K562 (cell line): ENCODE data around the gene ACBD3. TPM values are rescaled to one million over a fixed set of nuclear protein-coding genes. Genes with fewer than 3 reads are reported as not detected.
A peak's percentile ranks its signal among the peaks of the same experiment; 100 is the strongest.

Experiments used
- ATAC-seq: fragments of 200-7000 bp; cut with Tn5 transposase; 3 replicates; pipeline ENCODE4 v1.9.1; 2020; ENCODE audit warnings: moderate library complexity
- BruUV-seq: library from RNA; stranded (reverse); fragments of 400-500 nt; replicated peaks from 2 replicates; lab custom pipeline; 2021; lab: Mats Ljungman, UMichigan
- CTCF ChIA-PET: fragments of 300-600 bp; formaldehyde crosslinking; extraction: SDS; loops from one replicate; lab custom pipeline; 2021; ENCODE audit warnings: low intra/inter-chr PET ratio; lab: Yijun Ruan, JAX
- POLR2A ChIA-PET: fragments of 300-600, 350-650 bp; sonication (Branson Sonifier 250); formaldehyde crosslinking; extraction: SDS; loops from one replicate; lab custom pipeline; 2021; ENCODE audit warnings: antibody characterized with exemption, inconsistent platforms; lab: Yijun Ruan, JAX
- DNase-seq, 4 experiments: peaks; one replicate each; pipeline versions ENCODE4 v3.0.0 to v3.0.0-alpha.2; 2011 to 2018; ENCODE audit warnings: low spot score in 3 of 4, mixed read lengths in 3 of 4; ENCODE audit errors: extremely low read depth in 1 of 4
- FAIRE-seq: peaks from 2 replicates; lab custom pipeline; 2011; peaks lifted over from hg19 to GRCh38; lab: Jason Lieb, UNC
- H2AFZ ChIP-seq: 2 replicates; pipeline ENCODE4 v1.6.0; 2011; ENCODE audit warnings: low read depth, low read length, control low read depth, inconsistent platforms
- H3K27ac ChIP-seq: fragments of 200-600 bp; 3 replicates; pipeline ENCODE4 v1.8.0; 2011; ENCODE audit warnings: low read depth, mild to moderate bottlenecking, control low read depth, inconsistent platforms, low read length, moderate library complexity, mixed read lengths; ENCODE audit errors: extremely low read depth
- H3K27me3 ChIP-seq, 2 experiments: fragments of 300-600 bp in 1 of 2; 2 replicates in 1 of 2; 3 replicates in 1 of 2; pipeline versions ENCODE4 v1.6.0 to v1.8.0; 2011; ENCODE audit warnings: inconsistent platforms in 2 of 2, low read length in 2 of 2, mild to moderate bottlenecking in 1 of 2, mixed read lengths in 1 of 2, moderate library complexity in 1 of 2; ENCODE audit not compliant: control insufficient read depth in 2 of 2, insufficient read depth in 2 of 2
- H3K36me3 ChIP-seq: fragments of 300-600 bp; 3 replicates; pipeline ENCODE4 v1.8.0; 2011; ENCODE audit warnings: mild to moderate bottlenecking, low read length, inconsistent platforms; ENCODE audit not compliant: control insufficient read depth, insufficient read depth
- H3K4me1 ChIP-seq, 2 experiments: fragments of 200-600 bp in 1 of 2; replicated peaks in 1 of 2; 2 replicates in 1 of 2; 3 replicates in 1 of 2; pipeline versions ENCODE4 v1.5.1 to v1.8.0; 2011; ENCODE audit warnings: inconsistent platforms in 2 of 2, low read length in 2 of 2, mild to moderate bottlenecking in 1 of 2, mixed read lengths in 1 of 2, moderate library complexity in 1 of 2; ENCODE audit not compliant: control insufficient read depth in 2 of 2, insufficient read depth in 2 of 2
- H3K4me2 ChIP-seq: 2 replicates; pipeline ENCODE4 v1.6.1; 2011; ENCODE audit warnings: low read length, control low read depth, inconsistent platforms, mixed read lengths; ENCODE audit not compliant: insufficient read depth
- H3K4me3 ChIP-seq: fragments of 200-600 bp; sonication (generic), shearing (Covaris generic); 2 replicates; pipeline ENCODE4 v1.5.1; 2016; ENCODE audit warnings: control low read depth, inconsistent platforms
- H3K79me2 ChIP-seq: fragments of 200-600 bp; 3 replicates; pipeline ENCODE4 v1.8.0; 2011; ENCODE audit warnings: low read length, inconsistent platforms; ENCODE audit not compliant: control insufficient read depth, insufficient read depth
- H3K9ac ChIP-seq, 2 experiments: 2 replicates each; pipeline versions ENCODE4 v1.6.0 to v1.6.1; 2011; ENCODE audit warnings: low read depth in 2 of 2, low read length in 2 of 2, control low read depth in 1 of 2, inconsistent platforms in 1 of 2, mild to moderate bottlenecking in 1 of 2, mixed read lengths in 1 of 2; ENCODE audit not compliant: insufficient read depth in 1 of 2
- H3K9me1 ChIP-seq: one replicate; pipeline ENCODE4 v1.6.0; 2011; ENCODE audit warnings: inconsistent platforms, mild to moderate bottlenecking, low read length, moderate library complexity; ENCODE audit not compliant: control insufficient read depth, insufficient read depth
- H3K9me3 ChIP-seq: replicated peaks from 2 replicates; pipeline ENCODE4 v1.5.1; 2011; ENCODE audit warnings: low read depth, low read length, inconsistent platforms; ENCODE audit not compliant: control insufficient read depth, insufficient read depth
- H4K20me1 ChIP-seq: replicated peaks from 2 replicates; pipeline ENCODE4 v1.6.1; 2011; ENCODE audit warnings: low read length, inconsistent platforms, mixed read lengths; ENCODE audit not compliant: control insufficient read depth, insufficient read depth
- ARID1B ChIP-seq: fragments of 450-650 bp; IDR thresholded peaks from 2 replicates; pipeline ENCODE4 v1.6.1; 2016; ENCODE audit warnings: antibody characterized with exemption, mild to moderate bottlenecking, inconsistent platforms
- ETV1 ChIP-seq: fragments of 450-650 bp; conservative IDR thresholded peaks from 2 replicates; pipeline ENCODE4 v1.6.1; 2016; ENCODE audit warnings: missing genetic modification characterization, control low read depth, low read depth, missing compliant biosample characterization
- FOXA3 ChIP-seq, 2 experiments: fragments of 450-650 bp in 1 of 2; sonication (generic) in 1 of 2; formaldehyde crosslinking; IDR thresholded peaks in 1 of 2; conservative IDR thresholded peaks in 1 of 2; 2 replicates each; pipeline versions ENCODE4 v1.4.0 to v1.8.0; 2020 to 2022; ENCODE audit warnings: mild to moderate bottlenecking in 2 of 2, missing genetic modification reagents in 1 of 2
- MCM3 ChIP-seq: fragments of 450-650 bp; IDR thresholded peaks from 2 replicates; pipeline ENCODE4 v1.6.1; 2016
- NCOA1 ChIP-seq: fragments of 450-650 bp; IDR thresholded peaks from 2 replicates; pipeline ENCODE4 v1.6.1; 2016; ENCODE audit warnings: low read depth
- TEAD4 ChIP-seq, 2 experiments: sonication (generic) in 1 of 2; formaldehyde crosslinking in 1 of 2; IDR thresholded peaks; 2 replicates each; pipeline versions ENCODE4 v1.6.1 to v1.8.0; 2012 to 2022; ENCODE audit warnings: borderline replicate concordance in 1 of 2, inconsistent platforms in 1 of 2, low read length in 1 of 2, mild to moderate bottlenecking in 1 of 2, missing genetic modification reagents in 1 of 2
- ZNF224 ChIP-seq: sonication (generic); formaldehyde crosslinking; IDR thresholded peaks from 2 replicates; pipeline ENCODE4 v1.8.0; 2022; ENCODE audit warnings: mild to moderate bottlenecking, missing genetic modification reagents
- ZNF253 ChIP-seq: fragments of 250-450 bp; sonication (Bioruptor Pico); conservative IDR thresholded peaks from 2 replicates; pipeline ENCODE4 v1.6.1; 2021; ENCODE audit warnings: mild to moderate bottlenecking
- ZNF408 ChIP-seq: fragments of 250-450 bp; sonication (Bioruptor Pico); IDR thresholded peaks from 2 replicates; pipeline ENCODE4 v1.4.0; 2020; ENCODE audit warnings: low read depth, mild to moderate bottlenecking, moderate library complexity
- WGBS: fragments of 100-300 bp; shearing (Covaris generic); methylation state at CpG from one replicate; pipeline ENCODE4 v1.1.6; 2016; ENCODE audit warnings: low coverage, mixed read lengths; ENCODE audit not compliant: insufficient coverage; ENCODE audit errors: missing lambda C conversion rate; 5-methylcytosine and 5-hydroxymethylcytosine counted together
- in situ Hi-C: fragments of 300-500 bp; cut with MboI; formaldehyde crosslinking; loops from 4 replicates; pipeline ENCODE4 v1.15.0; 2018; ENCODE audit warnings: inconsistent platforms, mixed read lengths
- intact Hi-C: fragments of 100-400 bp; cut with micrococcal nuclease; formaldehyde crosslinking; loops from 2 replicates; pipeline ENCODE4 v1.14.2; 2022
- polyA plus RNA-seq, 8 experiments: library from polyadenylated mRNA; depleted of rRNA in 4 of 8; stranded (reverse) in 5 of 8; unstranded in 3 of 8; fragments of >200 nt; fragmentation: Nextera tagmentation in 2 of 8; fragmentation: Illumina TruSeq in 1 of 8; extraction: Ambion mirVana in 2 of 8; extraction: Trizol in 1 of 8; gene quantifications; 2 replicates each; pipeline versions ENCODE4 v1.2.1 to v1.2.3, GENCODE V29; 2011 to 2014; ENCODE audit warnings: inconsistent platforms in 1 of 8, missing spikeins in 1 of 8
- total RNA-seq, 7 experiments: library from RNA; depleted of rRNA in 6 of 7; stranded (reverse); fragments of >200 nt in 6 of 7; fragmentation: Illumina TruSeq in 2 of 7; extraction: Trizol in 2 of 7; gene quantifications; 2 replicates each; pipeline versions ENCODE4 v1.2.1 to v1.2.3, GENCODE V29; 2011 to 2021; ENCODE audit warnings: low replicate concordance in 1 of 7
- TF ChIP-seq, protein P1 (sequence below), 2 experiments: fragments of 450-650 bp in 1 of 2; sonication (generic) in 1 of 2; formaldehyde crosslinking; conservative IDR thresholded peaks; 2 replicates each; pipeline versions ENCODE4 v1.4.0 to v1.8.1; 2020 to 2022; ENCODE audit warnings: mild to moderate bottlenecking in 1 of 2, missing genetic modification reagents in 1 of 2
- TF ChIP-seq, protein P2 (sequence below): sonication (generic); formaldehyde crosslinking; IDR thresholded peaks from 2 replicates; pipeline ENCODE4 v1.9.0; 2022; ENCODE audit warnings: mild to moderate bottlenecking, missing genetic modification reagents
- TF ChIP-seq, protein P3 (sequence below): sonication (generic); formaldehyde crosslinking; IDR thresholded peaks from 2 replicates; pipeline ENCODE4 v1.8.0; 2022; ENCODE audit warnings: missing genetic modification reagents, mild to moderate bottlenecking, borderline replicate concordance

Gene ACBD3
- total and polyA plus RNA-seq, 9 of the 15 experiments (the other 6 are each of a cell fraction or from before 2014, with no cell fraction given): 11.1 to 36.7 (median 26.9) TPM

DNA sequence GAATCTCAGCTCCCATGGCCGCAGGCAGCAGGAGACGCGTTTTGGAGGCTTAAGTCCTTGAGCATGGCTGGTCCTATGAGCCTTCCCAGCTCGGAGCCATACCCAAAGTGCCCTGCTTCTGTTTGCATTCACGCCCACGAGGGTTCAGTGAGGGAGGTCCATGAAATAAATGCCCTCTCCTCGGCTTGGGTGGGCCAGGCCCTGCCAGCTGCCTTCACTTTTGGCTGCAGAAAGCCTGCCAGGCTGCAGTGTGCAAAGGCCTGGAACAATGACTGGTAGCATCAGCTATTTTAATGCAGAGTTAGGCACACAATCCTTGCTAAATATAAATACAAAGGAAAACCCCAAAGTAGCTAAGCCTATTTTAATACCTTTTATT is 74.7 kb downstream of the ACBD3 start:
- peak overlapping the region; percentile 82 for H3K4me2 ChIP-seq
- H3K79me2 ChIP-seq: no peaks in the 10 kb centered on the region
- peaks cover 11% of the 10 kb centered on the region; the same call in 1 of the 2 replicates for H4K20me1 ChIP-seq
- ATAC-seq: no peak
- H3K9me1 ChIP-seq: peaks cover 3% of the 10 kb centered on the region
- 48% methylated on average over 7 of the region's 7 CpGs for WGBS
- intact Hi-C loops (loop anchor here (1.0 to 2.0 kb wide), 2 partner anchors 47 to 113 kb away; partner anchors contain the start of gene SDE2), in situ Hi-C loops (no loop called here)
- H3K36me3 ChIP-seq: no peaks in the 10 kb centered on the region
- no peak overlapping the region for H3K4me3 ChIP-seq
- CTCF ChIA-PET: no interaction called here
- peak overlapping the region; percentile 85; the same call in 1 of the 3 replicates for H3K27ac ChIP-seq
- DNase-seq: no peak
- no peaks in the 10 kb centered on the region for H3K27me3 ChIP-seq
- no peak for TF ChIP-seq ZNF224 (CRISPR knock-in tag)
- TF ChIP-seq ETV1 (tag): no peak
- no peak for TF ChIP-seq NCOA1
- TF ChIP-seq, protein P1, sequence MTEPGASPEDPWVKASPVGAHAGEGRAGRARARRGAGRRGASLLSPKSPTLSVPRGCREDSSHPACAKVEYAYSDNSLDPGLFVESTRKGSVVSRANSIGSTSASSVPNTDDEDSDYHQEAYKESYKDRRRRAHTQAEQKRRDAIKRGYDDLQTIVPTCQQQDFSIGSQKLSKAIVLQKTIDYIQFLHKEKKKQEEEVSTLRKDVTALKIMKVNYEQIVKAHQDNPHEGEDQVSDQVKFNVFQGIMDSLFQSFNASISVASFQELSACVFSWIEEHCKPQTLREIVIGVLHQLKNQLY (CRISPR knock-in tag; conservative IDR thresholded peaks at IDR 0.05): no peak
- no peak for TF ChIP-seq MCM3
- TF ChIP-seq ZNF408 (CRISPR knock-in tag): no peak
- TF ChIP-seq, protein P2, sequence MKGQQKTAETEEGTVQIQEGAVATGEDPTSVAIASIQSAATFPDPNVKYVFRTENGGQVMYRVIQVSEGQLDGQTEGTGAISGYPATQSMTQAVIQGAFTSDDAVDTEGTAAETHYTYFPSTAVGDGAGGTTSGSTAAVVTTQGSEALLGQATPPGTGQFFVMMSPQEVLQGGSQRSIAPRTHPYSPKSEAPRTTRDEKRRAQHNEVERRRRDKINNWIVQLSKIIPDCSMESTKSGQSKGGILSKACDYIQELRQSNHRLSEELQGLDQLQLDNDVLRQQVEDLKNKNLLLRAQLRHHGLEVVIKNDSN: 0 out of 2 replicates have a peak, but pooled peaks have one; percentile 23
- no peak for TF ChIP-seq TEAD4 (IDR thresholded peaks at IDR 0.05; ENCODE audit: low read length)
- TF ChIP-seq TEAD4 (CRISPR knock-in tag; IDR thresholded peaks at IDR 0.05; ENCODE audit: borderline replicate concordance): peak; percentile 62; the same call in 1 of the 2 replicates
- no peak for TF ChIP-seq ZNF253 (CRISPR knock-in tag)
- 0 out of 4 replicates have a peak, but pooled peaks of 1 of the 2 experiments have one; percentile 44 for TF ChIP-seq FOXA3 (CRISPR knock-in tag; conservative IDR thresholded peaks at IDR 0.05 in 1 of 2, IDR thresholded peaks at IDR 0.05 in 1 of 2)
- TF ChIP-seq, protein P3, sequence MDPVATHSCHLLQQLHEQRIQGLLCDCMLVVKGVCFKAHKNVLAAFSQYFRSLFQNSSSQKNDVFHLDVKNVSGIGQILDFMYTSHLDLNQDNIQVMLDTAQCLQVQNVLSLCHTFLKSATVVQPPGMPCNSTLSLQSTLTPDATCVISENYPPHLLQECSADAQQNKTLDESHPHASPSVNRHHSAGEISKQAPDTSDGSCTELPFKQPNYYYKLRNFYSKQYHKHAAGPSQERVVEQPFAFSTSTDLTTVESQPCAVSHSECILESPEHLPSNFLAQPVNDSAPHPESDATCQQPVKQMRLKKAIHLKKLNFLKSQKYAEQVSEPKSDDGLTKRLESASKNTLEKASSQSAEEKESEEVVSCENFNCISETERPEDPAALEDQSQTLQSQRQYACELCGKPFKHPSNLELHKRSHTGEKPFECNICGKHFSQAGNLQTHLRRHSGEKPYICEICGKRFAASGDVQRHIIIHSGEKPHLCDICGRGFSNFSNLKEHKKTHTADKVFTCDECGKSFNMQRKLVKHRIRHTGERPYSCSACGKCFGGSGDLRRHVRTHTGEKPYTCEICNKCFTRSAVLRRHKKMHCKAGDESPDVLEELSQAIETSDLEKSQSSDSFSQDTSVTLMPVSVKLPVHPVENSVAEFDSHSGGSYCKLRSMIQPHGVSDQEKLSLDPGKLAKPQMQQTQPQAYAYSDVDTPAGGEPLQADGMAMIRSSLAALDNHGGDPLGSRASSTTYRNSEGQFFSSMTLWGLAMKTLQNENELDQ (CRISPR knock-in tag): no peak
- no peak for TF ChIP-seq ARID1B
- POLR2A ChIA-PET: interaction anchor here (0.5 to 2.1 kb wide), 14 partner anchors 9 to 479 kb away, joined by 3 to 10 read pairs (median 4); partner anchors contain the start of genes LIN9 and SDE2
- BruUV-seq: no TSS peak
- H3K9me3 ChIP-seq: no peaks in the 10 kb centered on the region
- FAIRE-seq: no peak
- peak overlapping the region; percentile 68 to 73; a peak in 3 of 4 replicates for H3K9ac ChIP-seq
- H3K4me1 ChIP-seq: peaks cover 48 to 51% of the 10 kb centered on the region in 2 experiments
- no peak overlapping the region for H2AFZ ChIP-seq
